ENCODE measurements around the gene RND1. TPM values are rescaled to one million over a fixed set of nuclear protein-coding genes. Genes with fewer than 3 reads are reported as not detected.

The RND1 gene
- total and polyA plus RNA-seq, 2 of the 13 experiments (the other 11 are each of a cell fraction or from before 2014, with no cell fraction given): 1.8 to 1.9 TPM

DNA sequence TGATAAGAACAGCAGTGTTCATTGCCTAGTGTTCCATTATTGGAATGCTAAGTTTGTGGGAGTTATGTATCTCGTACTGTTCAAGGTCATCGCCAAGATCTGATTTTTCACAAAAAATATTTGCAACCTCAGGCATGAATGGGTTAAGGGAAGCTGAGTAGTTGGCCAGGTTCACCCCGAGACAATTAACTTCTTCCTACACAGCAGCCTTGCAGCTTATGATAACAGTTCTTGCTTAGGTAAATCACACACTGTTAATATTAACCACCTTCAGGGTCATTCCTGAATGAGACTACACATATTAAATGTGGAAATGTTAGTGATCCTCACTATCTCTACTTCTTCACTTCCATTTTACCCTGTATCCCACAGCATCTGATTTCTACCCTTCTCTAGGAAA lies 41.6 kb upstream of the RND1 start (continued):
- TF ChIP-seq, protein P1, sequence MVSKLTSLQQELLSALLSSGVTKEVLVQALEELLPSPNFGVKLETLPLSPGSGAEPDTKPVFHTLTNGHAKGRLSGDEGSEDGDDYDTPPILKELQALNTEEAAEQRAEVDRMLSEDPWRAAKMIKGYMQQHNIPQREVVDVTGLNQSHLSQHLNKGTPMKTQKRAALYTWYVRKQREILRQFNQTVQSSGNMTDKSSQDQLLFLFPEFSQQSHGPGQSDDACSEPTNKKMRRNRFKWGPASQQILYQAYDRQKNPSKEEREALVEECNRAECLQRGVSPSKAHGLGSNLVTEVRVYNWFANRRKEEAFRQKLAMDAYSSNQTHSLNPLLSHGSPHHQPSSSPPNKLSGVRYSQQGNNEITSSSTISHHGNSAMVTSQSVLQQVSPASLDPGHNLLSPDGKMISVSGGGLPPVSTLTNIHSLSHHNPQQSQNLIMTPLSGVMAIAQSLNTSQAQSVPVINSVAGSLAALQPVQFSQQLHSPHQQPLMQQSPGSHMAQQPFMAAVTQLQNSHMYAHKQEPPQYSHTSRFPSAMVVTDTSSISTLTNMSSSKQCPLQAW (CRISPR knock-in tag; IDR thresholded peaks at IDR 0.05): peak; percentile 33; the same call in 1 of the 2 replicates
- TF ChIP-seq, protein P2, sequence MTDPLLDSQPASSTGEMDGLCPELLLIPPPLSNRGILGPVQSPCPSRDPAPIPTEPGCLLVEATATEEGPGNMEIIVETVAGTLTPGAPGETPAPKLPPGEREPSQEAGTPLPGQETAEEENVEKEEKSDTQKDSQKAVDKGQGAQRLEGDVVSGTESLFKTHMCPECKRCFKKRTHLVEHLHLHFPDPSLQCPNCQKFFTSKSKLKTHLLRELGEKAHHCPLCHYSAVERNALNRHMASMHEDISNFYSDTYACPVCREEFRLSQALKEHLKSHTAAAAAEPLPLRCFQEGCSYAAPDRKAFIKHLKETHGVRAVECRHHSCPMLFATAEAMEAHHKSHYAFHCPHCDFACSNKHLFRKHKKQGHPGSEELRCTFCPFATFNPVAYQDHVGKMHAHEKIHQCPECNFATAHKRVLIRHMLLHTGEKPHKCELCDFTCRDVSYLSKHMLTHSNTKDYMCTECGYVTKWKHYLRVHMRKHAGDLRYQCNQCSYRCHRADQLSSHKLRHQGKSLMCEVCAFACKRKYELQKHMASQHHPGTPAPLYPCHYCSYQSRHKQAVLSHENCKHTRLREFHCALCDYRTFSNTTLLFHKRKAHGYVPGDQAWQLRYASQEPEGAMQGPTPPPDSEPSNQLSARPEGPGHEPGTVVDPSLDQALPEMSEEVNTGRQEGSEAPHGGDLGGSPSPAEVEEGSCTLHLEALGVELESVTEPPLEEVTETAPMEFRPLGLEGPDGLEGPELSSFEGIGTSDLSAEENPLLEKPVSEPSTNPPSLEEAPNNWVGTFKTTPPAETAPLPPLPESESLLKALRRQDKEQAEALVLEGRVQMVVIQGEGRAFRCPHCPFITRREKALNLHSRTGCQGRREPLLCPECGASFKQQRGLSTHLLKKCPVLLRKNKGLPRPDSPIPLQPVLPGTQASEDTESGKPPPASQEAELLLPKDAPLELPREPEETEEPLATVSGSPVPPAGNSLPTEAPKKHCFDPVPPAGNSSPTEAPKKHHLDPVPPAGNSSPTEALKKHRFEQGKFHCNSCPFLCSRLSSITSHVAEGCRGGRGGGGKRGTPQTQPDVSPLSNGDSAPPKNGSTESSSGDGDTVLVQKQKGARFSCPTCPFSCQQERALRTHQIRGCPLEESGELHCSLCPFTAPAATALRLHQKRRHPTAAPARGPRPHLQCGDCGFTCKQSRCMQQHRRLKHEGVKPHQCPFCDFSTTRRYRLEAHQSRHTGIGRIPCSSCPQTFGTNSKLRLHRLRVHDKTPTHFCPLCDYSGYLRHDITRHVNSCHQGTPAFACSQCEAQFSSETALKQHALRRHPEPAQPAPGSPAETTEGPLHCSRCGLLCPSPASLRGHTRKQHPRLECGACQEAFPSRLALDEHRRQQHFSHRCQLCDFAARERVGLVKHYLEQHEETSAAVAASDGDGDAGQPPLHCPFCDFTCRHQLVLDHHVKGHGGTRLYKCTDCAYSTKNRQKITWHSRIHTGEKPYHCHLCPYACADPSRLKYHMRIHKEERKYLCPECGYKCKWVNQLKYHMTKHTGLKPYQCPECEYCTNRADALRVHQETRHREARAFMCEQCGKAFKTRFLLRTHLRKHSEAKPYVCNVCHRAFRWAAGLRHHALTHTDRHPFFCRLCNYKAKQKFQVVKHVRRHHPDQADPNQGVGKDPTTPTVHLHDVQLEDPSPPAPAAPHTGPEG (CRISPR knock-in tag; IDR thresholded peaks at IDR 0.05): no peak
- no peak for TF ChIP-seq ZFP36L1 (CRISPR knock-in tag; IDR thresholded peaks at IDR 0.05)
- no peak for TF ChIP-seq ZNF101 (CRISPR knock-in tag; IDR thresholded peaks at IDR 0.05; ENCODE audit: borderline replicate concordance, low read depth)
- no peak for TF ChIP-seq RAD51 (IDR thresholded peaks at IDR 0.05; ENCODE audit: borderline replicate concordance)
- no peak for TF ChIP-seq RELA (CRISPR knock-in tag; IDR thresholded peaks at IDR 0.05)
- peak; percentile 23; the same call in 1 of the 2 replicates for TF ChIP-seq ETV5 (CRISPR knock-in tag; IDR thresholded peaks at IDR 0.05; ENCODE audit: borderline replicate concordance)
- no peak for TF ChIP-seq NFKB2 (CRISPR knock-in tag; IDR thresholded peaks at IDR 0.05; ENCODE audit: borderline replicate concordance)
- peak; percentile 34; the same call in 1 of the 2 replicates for TF ChIP-seq HMG20A (CRISPR knock-in tag; IDR thresholded peaks at IDR 0.05; ENCODE audit: borderline replicate concordance)
- no peak for TF ChIP-seq SOX6 (IDR thresholded peaks at IDR 0.05)
- TF ChIP-seq SOX6 (CRISPR knock-in tag; IDR thresholded peaks at IDR 0.05): peak; percentile 68
- TF ChIP-seq THRA (CRISPR knock-in tag; IDR thresholded peaks at IDR 0.05; ENCODE audit: borderline replicate concordance): peak; percentile 50; the same call in 1 of the 2 replicates
- TF ChIP-seq ZNF451 (CRISPR knock-in tag; IDR thresholded peaks at IDR 0.05): no peak
- TF ChIP-seq MED1 (CRISPR knock-in tag; IDR thresholded peaks at IDR 0.05): 0 out of 2 replicates have a peak, but pooled peaks have one; percentile 26
- no peak for TF ChIP-seq PCBP1 (IDR thresholded peaks at IDR 0.05; ENCODE audit: borderline replicate concordance, low read depth, low read length)
- no peak for TF ChIP-seq REXO4 (CRISPR knock-in tag; IDR thresholded peaks at IDR 0.05; ENCODE audit: borderline replicate concordance)

Data from HepG2 (cell line).